GM12872 (cell line): ENCODE data around the gene BICDL2.

Experiments
- TF ChIP-seq, protein P1 (sequence below): IDR thresholded peaks from 3 replicates; pipeline ENCODE4 v1.5.1; 2011; ENCODE audit warnings: low read depth, mild to moderate bottlenecking, low read length, moderate library complexity; ENCODE audit not compliant: insufficient read depth

The BICDL2 gene

DNA sequence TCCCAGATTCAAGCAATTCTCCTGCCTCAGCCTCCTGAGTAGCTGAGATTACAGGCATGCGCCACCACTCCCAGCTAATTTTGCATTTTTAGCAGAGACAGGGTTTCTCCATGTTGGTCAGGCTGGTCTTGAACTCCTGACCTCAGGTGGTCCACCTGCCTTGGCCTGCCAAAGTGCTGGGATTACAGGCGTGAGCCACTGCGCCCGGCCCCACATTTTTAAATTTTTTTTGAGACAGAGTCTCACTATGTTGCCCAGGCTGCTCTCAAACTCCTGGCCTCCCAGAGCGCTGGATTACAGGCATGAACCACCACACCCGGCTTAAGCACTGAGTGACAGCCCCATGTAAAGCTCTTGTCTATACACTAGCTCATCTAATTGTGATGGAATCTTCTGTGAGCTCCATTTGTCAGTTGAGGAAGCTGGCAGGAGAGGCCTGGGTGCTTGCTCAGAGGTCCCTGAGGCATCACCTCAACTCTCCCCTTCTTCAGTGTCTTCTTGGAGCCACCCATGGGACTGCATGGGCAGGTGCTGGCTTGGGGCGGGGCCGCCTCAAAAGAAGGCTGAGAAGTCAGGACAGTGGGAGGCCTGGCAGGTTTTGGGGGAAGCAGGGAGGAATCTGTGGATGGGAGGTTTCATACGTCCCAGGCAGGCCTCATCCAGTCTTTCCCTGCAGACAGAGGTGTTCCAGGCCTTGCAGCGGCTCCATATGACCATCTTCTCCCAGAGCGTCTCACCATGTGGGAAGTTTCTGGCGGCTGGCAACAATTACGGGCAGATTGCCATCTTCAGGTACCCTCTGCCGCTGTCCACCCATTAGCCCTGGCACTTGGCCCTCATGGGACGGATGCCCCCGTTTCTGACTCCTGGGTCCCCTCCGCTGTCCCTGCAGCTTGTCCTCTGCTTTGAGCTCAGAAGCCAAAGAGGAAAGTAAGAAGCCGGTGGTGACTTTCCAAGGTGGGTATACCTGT is 11.4 kb downstream of the BICDL2 start:
- TF ChIP-seq, protein P1, sequence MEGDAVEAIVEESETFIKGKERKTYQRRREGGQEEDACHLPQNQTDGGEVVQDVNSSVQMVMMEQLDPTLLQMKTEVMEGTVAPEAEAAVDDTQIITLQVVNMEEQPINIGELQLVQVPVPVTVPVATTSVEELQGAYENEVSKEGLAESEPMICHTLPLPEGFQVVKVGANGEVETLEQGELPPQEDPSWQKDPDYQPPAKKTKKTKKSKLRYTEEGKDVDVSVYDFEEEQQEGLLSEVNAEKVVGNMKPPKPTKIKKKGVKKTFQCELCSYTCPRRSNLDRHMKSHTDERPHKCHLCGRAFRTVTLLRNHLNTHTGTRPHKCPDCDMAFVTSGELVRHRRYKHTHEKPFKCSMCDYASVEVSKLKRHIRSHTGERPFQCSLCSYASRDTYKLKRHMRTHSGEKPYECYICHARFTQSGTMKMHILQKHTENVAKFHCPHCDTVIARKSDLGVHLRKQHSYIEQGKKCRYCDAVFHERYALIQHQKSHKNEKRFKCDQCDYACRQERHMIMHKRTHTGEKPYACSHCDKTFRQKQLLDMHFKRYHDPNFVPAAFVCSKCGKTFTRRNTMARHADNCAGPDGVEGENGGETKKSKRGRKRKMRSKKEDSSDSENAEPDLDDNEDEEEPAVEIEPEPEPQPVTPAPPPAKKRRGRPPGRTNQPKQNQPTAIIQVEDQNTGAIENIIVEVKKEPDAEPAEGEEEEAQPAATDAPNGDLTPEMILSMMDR, result no peak

DNA sequence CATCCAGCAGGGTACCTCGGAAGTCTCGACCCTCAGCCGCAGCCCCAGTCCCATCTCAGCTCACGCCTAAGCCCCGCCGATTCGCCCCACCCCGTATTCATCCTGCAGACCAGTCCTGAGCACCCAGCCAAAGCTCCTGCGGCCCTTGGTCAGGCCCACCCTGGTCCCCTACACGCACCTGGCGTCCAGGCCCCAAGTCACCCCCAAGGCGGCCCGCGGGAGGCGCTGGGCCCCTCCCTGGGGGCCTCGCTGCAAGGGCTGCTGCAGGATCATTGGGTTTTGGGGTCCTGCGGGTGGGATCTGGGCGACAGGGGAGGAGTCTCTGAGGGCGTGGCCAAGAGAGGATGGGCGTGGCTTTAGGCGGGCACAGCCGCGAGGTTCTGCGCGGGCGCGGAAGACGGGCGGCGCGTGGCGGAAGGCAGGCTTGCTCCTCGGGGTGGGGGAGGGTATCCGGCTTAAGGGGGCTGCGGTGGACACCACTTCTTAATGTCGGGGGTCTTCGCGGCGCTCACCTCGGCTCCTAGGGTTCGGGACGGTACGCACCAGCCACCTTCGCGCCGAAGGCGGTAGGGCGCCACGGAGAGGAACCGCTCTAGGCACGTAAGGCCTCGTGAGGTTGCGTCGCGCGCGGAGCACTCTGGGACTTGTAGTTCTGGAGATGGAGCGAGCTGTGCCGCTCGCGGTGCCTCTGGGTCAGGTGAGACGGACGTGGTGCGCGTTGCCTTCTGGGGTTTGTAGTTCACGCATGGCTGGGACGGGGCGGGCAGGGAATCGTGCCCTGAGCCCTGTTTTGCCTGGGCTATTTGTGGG is 12.9 kb downstream of the BICDL2 start, which contains the start of the genes HCFC1R1 and THOC6:
HCFC1R1 (minus strand) TSS at position 274 of the 810 bp plus-strand sequence; CDS start at position 273, 1 bp downstream.
THOC6 (plus strand) TSS at position 367 of the 810 bp plus-strand sequence; CDS start at position 659, 292 bp downstream.
- TF ChIP-seq, protein P1, result no peak

DNA sequence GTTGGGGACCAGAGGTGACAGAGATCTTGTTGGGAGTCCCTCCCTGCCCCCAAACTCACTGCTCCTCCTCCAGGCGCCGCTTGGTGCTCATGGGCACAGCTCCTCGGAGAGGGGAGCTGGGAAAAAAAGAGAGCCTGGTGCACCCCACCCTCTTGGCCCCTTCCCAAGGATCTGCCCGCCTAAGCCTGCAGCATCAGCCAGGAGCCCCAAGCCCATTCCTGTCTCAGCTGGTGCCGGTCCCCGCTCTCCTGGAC is 13.4 kb downstream of the BICDL2 start:
- TF ChIP-seq, protein P1, result no peak

DNA sequence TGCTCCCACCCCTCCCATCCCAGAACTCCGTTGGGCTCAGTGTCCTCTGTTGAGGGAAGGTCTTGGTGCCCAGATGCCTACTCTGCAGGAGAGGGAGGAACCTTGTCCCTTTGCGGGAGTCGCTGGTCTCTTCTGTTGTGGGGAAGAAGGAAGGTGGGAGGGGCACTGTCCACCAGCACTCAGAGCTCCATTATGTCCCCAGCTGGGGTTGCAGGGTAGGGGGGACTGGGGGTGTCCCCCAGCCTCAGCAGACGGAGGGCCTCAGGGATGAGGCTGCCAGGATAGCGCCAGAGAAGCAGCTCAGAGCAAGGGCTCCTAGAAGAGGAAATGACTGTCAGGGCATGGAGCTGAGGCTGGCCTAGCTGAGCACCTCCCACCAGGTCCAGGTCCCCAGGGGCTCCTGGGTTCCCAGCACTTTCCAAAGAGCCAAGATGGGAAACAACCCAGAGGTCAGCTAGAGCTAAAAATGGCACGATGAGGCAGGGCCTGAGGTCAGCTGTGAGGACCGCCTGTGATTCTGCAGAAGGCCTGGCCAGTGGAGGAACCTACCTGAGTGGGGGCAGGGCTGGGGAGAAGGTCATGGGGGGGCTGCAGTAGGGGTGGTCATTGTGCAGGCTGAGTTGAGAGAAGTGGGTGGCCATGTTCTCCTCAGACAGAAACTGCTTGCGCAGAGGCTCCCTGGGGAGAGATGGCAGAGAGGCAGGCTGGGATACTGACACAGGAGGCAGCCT is 13.9 kb downstream of the BICDL2 start:
- TF ChIP-seq, protein P1, result no peak

DNA sequence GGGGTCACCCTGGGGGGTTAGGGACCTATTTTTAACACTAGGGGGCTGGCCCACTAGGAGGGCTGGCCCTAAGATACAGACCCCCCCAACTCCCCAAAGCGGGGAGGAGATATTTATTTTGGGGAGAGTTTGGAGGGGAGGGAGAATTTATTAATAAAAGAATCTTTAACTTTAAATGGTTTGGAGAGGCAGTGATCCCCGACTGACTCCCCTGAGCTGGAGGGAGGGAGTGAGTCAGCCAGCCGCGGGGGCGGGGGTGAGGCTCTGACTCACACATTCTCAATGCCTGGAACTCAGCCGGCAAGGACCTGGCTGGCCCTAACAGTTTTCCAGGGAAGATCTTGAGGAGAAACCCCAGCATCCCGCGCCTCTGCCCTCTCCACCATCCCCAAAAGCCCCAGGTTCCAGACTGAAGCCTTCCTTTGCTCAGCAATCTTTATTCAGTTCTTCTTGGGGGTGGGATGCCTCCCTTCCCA is 14.5 kb downstream of the BICDL2 start:
- TF ChIP-seq, protein P1, result no peak

DNA sequence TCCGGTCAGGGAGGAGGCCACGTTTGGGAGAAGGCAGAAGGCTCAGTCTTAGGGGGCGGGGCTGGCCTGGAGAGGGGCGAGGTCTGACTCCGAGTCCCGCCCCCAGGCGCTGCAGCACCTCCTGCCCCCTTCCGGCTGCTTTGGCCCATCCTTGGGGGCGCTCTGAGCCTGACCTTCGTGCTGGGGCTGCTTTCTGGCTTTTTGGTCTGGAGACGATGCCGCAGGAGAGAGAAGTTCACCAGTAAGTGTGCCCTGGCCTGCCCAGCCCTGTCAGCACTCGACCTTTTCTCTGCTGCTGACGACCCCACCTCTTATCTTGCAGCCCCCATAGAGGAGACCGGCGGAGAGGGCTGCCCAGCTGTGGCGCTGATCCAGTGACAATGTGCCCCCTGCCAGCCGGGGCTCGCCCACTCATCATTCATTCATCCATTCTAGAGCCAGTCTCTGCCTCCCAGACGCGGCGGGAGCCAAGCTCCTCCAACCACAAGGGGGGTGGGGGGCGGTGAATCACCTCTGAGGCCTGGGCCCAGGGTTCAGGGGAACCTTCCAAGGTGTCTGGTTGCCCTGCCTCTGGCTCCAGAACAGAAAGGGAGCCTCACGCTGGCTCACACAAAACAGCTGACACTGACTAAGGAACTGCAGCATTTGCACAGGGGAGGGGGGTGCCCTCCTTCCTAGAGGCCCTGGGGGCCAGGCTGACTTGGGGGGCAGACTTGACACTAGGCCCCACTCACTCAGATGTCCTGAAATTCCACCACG is 15.1 kb downstream of the BICDL2 start:
- TF ChIP-seq, protein P1, result peak; percentile 51
